Measurements from ENCODE around the gene CADM2. TPM values are rescaled to one million over a fixed set of nuclear protein-coding genes. Genes with fewer than 3 reads are reported as not detected.

Gene CADM2
- total RNA-seq, 1 experiment from 2014 or later: not detected

DNA sequence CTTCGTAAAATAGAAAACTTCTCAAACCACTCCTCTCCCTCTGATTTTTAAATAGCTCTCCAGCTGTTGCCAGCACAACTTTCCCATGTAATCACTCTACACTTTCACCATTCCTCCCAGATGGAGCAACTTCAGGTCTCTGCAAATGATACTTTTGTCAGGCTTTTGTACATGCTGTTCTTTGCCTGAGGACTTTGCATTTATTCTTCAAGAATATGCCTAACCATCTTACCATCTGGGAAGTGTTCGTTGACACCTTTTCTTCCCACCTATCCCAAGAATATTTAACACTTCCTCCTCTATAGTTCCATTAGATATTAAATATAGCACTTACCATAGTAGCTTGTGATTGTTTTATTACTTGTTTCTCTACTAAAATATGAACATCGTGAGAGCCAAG is 703.7 kb downstream of the CADM2 start:
- H3K4me1 ChIP-seq (ENCODE audit: control insufficient read depth in 1 of 2, insufficient read depth in 2 of 2, low read length in 2 of 2): no peaks in the 10 kb centered on the region
- BruUV-seq (replicated peaks): no TSS peak
- TF ChIP-seq, protein P1, sequence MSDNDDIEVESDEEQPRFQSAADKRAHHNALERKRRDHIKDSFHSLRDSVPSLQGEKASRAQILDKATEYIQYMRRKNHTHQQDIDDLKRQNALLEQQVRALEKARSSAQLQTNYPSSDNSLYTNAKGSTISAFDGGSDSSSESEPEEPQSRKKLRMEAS (IDR thresholded peaks at IDR 0.05): no peak
- TF ChIP-seq ELF1 (IDR thresholded peaks at IDR 0.05; ENCODE audit: borderline replicate concordance, low read depth): no peak
- no peak for TF ChIP-seq EZH2 (IDR thresholded peaks at IDR 0.05)
- no peak for TF ChIP-seq EZH2phosphoT487 (IDR thresholded peaks at IDR 0.05; ENCODE audit: borderline replicate concordance)
- TF ChIP-seq ZFX (IDR thresholded peaks at IDR 0.05): no peak
- no peaks in the 10 kb centered on the region for H3K27me3 ChIP-seq (ENCODE audit: insufficient read depth, low read length)
- no peak overlapping the region for H3K27ac ChIP-seq (ENCODE audit: low read depth, low read length)
- H3K4me2 ChIP-seq (ENCODE audit: low read length): no peak overlapping the region
- DNase-seq (ENCODE audit: low read depth, low spot score): no peak
- H4K20me1 ChIP-seq (ENCODE audit: insufficient read depth): no peaks in the 10 kb centered on the region
- H2AFZ ChIP-seq (ENCODE audit: low read depth, low read length, poor library complexity, severe bottlenecking): no peak overlapping the region
- no peaks in the 10 kb centered on the region for H3K36me3 ChIP-seq (ENCODE audit: control insufficient read depth in 1 of 2, insufficient read depth in 2 of 2, low read length in 2 of 2)
- no peaks in the 10 kb centered on the region for H3K9me2 ChIP-seq (ENCODE audit: insufficient read depth)
- H3K4me3 ChIP-seq (replicated peaks in 1 of 2; ENCODE audit: low read depth in 1 of 2, low read length in 2 of 2): no peak overlapping the region
- no peaks in the 10 kb centered on the region for H3K79me2 ChIP-seq (ENCODE audit: insufficient read depth, low read length)
- no peak overlapping the region for H3K9ac ChIP-seq (ENCODE audit: low read length)
- ChIA-PET POLR2A (no interaction called here), CTCF (no interaction called here), RAD21 (ENCODE audit: low non-redundant PET in 1 of 2, low total read pairs in 2 of 2, uncharacterized antibody in 2 of 2, unreplicated experiment in 2 of 2) (no interaction called here)
- H3K9me3 ChIP-seq (ENCODE audit: control insufficient read depth in 1 of 2, insufficient read depth in 1 of 2, low read depth in 1 of 2, low read length in 2 of 2): peaks cover 0 to 9% of the 10 kb centered on the region in 2 experiments; a peak in 1 of 4 replicates
- intact Hi-C loops (cut with micrococcal nuclease): no loop called here
- ATAC-seq: no peak

DNA sequence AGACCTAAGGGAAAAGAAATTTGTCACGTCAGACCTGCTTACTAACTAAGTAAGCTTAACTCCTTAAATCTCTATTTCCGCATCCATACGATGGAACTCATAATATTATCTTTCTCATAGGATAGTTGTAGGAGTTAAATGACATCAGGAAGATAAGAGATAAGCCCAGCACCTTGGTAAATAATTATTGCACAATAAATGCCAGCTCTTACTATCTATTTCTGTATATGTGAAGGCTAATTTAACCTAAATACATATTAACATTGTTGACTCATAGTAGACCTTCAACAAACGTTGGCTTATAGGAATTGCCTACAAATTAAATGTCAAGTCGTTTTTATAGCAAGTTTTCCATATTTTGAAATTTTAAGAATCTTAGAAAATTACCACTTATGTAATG is 709.0 kb downstream of the CADM2 start:
- intact Hi-C loops (cut with micrococcal nuclease): no loop called here
- RAD21 ChIA-PET (ENCODE audit: low non-redundant PET in 1 of 2, low total read pairs in 2 of 2, uncharacterized antibody in 2 of 2, unreplicated experiment in 2 of 2): no interaction called here
- TF ChIP-seq EZH2 (IDR thresholded peaks at IDR 0.05): no peak
- no peak for TF ChIP-seq POLR2A (IDR thresholded peaks at IDR 0.05; ENCODE audit: borderline replicate concordance, extremely low read depth, insufficient read depth, insufficient read length)
- no peak for TF ChIP-seq YY1 (IDR thresholded peaks at IDR 0.05; ENCODE audit: extremely low read depth, insufficient replicate concordance, low read depth, low read length)
- no peak for TF ChIP-seq FOSL1 (IDR thresholded peaks at IDR 0.05; ENCODE audit: low read depth)
- TF ChIP-seq EGR1 (IDR thresholded peaks at IDR 0.05; ENCODE audit: low read depth): no peak
- TF ChIP-seq, protein P1 (IDR thresholded peaks at IDR 0.05): no peak
- no peak for TF ChIP-seq JUND (IDR thresholded peaks at IDR 0.05)
- TF ChIP-seq EZH2phosphoT487 (IDR thresholded peaks at IDR 0.05; ENCODE audit: borderline replicate concordance): no peak
- no peak for TF ChIP-seq TCF7L2 (IDR thresholded peaks at IDR 0.05; ENCODE audit: borderline replicate concordance, extremely low read depth, insufficient read depth, insufficient read length)
- no peak for TF ChIP-seq POLR2AphosphoS5 (IDR thresholded peaks at IDR 0.05; ENCODE audit: low read depth, low read length)
- TF ChIP-seq ZFX (IDR thresholded peaks at IDR 0.05): no peak
- no peak for TF ChIP-seq ZNF274 (IDR thresholded peaks at IDR 0.05; ENCODE audit: low read depth, low read length)
- TF ChIP-seq CBX3 (IDR thresholded peaks at IDR 0.05; ENCODE audit: low read depth): no peak

More for the DNA sequence above, 709.0 kb downstream of the CADM2 start:
- BruUV-seq (replicated peaks): no TSS peak
- H3K9me2 ChIP-seq (ENCODE audit: insufficient read depth): no peaks in the 10 kb centered on the region
- no peaks in the 10 kb centered on the region for H3K4me1 ChIP-seq (ENCODE audit: control insufficient read depth in 1 of 2, insufficient read depth in 2 of 2, low read length in 2 of 2)
- H3K4me3 ChIP-seq (replicated peaks in 1 of 2; ENCODE audit: low read depth in 1 of 2, low read length in 2 of 2): no peak overlapping the region
- POLR2A ChIA-PET: no interaction called here
- H3K9me3 ChIP-seq (ENCODE audit: control insufficient read depth in 1 of 2, insufficient read depth in 1 of 2, low read depth in 1 of 2, low read length in 2 of 2): peaks cover under 1 to 9% of the 10 kb centered on the region in 2 experiments; a peak in 1 of 4 replicates
- H2AFZ ChIP-seq (ENCODE audit: low read depth, low read length, poor library complexity, severe bottlenecking): no peak overlapping the region
- H3K36me3 ChIP-seq (ENCODE audit: control insufficient read depth in 1 of 2, insufficient read depth in 2 of 2, low read length in 2 of 2): no peaks in the 10 kb centered on the region
- H3K27me3 ChIP-seq (ENCODE audit: insufficient read depth, low read length): no peaks in the 10 kb centered on the region
- no peaks in the 10 kb centered on the region for H4K20me1 ChIP-seq (ENCODE audit: insufficient read depth)
- CTCF ChIA-PET: no interaction called here
- no peaks in the 10 kb centered on the region for H3K79me2 ChIP-seq (ENCODE audit: insufficient read depth, low read length)
- H3K4me2 ChIP-seq (ENCODE audit: low read length): no peak overlapping the region
- no peak overlapping the region for H3K9ac ChIP-seq (ENCODE audit: low read length)
- H3K27ac ChIP-seq (ENCODE audit: low read depth, low read length): no peak overlapping the region
- ATAC-seq (no peak), DNase-seq (ENCODE audit: low read depth, low spot score) (no peak)
